GM12878 (cell line): ENCODE results near the gene TSHR. TPM values are rescaled to one million over a fixed set of nuclear protein-coding genes. Genes with fewer than 3 reads are reported as not detected.

Experiments used
- ATAC-seq: fragments of 200-7000 bp; cut with Tn5 transposase; 3 replicates; pipeline ENCODE4 v1.9.1; 2020; ENCODE audit warnings: mild to moderate bottlenecking, moderate library complexity
- BruUV-seq: library from RNA; stranded (reverse); fragments of 400-500 nt; replicated peaks from 2 replicates; lab custom pipeline; 2021; lab: Mats Ljungman, UMichigan
- CTCF ChIA-PET: fragments of 300-600 bp; sonication (Branson Sonifier 250); formaldehyde crosslinking; extraction: SDS; loops from one replicate; lab custom pipeline; 2021; ENCODE audit warnings: inconsistent platforms; lab: Yijun Ruan, JAX
- POLR2A ChIA-PET: fragments of 350-600 bp; formaldehyde crosslinking; extraction: SDS; loops from one replicate; lab custom pipeline; 2021; ENCODE audit warnings: inconsistent platforms; lab: Charles Lee
- RAD21 ChIA-PET: fragments of 300-600 bp; sonication (Branson Sonifier 250); formaldehyde crosslinking; loops from one replicate; lab custom pipeline; 2023; ENCODE audit warnings: antibody characterized with exemption; ENCODE audit not compliant: unreplicated experiment; lab: Charles Lee
- SMC1A ChIA-PET: fragments of 300-600 bp; sonication (Branson Sonifier 250); formaldehyde crosslinking; loops from one replicate; lab custom pipeline; 2023; ENCODE audit not compliant: unreplicated experiment, uncharacterized antibody; lab: Charles Lee
- DNase-seq: peaks from one replicate; pipeline ENCODE4 v3.0.0-alpha.2; 2011; ENCODE audit warnings: low read depth, low spot score
- FAIRE-seq: peaks from 3 replicates; lab custom pipeline; 2011; peaks lifted over from hg19 to GRCh38; lab: Jason Lieb, UNC
- H2AFZ ChIP-seq: 2 replicates; pipeline ENCODE4 v1.6.0; 2011; ENCODE audit warnings: low read depth, low read length, control low read depth; ENCODE audit not compliant: control insufficient read depth
- H3K27ac ChIP-seq: 2 replicates; pipeline ENCODE4 v1.5.1; 2011; ENCODE audit warnings: control low read depth; ENCODE audit not compliant: control insufficient read depth, insufficient read depth
- H3K27me3 ChIP-seq, 2 experiments: replicated peaks in 1 of 2; 2 replicates each; pipeline versions ENCODE4 v1.6.0 to v1.6.1; 2011; ENCODE audit warnings: low read length in 1 of 2; ENCODE audit not compliant: control insufficient read depth in 2 of 2, insufficient read depth in 2 of 2
- H3K36me3 ChIP-seq, 2 experiments: 2 replicates each; pipeline ENCODE4 v1.5.1; 2011; ENCODE audit warnings: low read length in 1 of 2; ENCODE audit not compliant: control insufficient read depth in 2 of 2, insufficient read depth in 2 of 2
- H3K4me1 ChIP-seq: 2 replicates; pipeline ENCODE4 v1.6.1; 2011; ENCODE audit warnings: mild to moderate bottlenecking, low read length, moderate library complexity, mixed read lengths; ENCODE audit not compliant: control insufficient read depth, insufficient read depth
- H3K4me2 ChIP-seq: 2 replicates; pipeline ENCODE4 v1.6.0; 2011; ENCODE audit warnings: control low read depth; ENCODE audit not compliant: control insufficient read depth, insufficient read depth
- H3K4me3 ChIP-seq: fragments of 200-600 bp; sonication (generic); 2 replicates; pipeline ENCODE4 v1.5.1; 2016
- H3K79me2 ChIP-seq: 2 replicates; pipeline ENCODE4 v1.6.0; 2011; ENCODE audit warnings: low read length; ENCODE audit not compliant: control insufficient read depth, insufficient read depth
- H3K9ac ChIP-seq: 2 replicates; pipeline ENCODE4 v1.8.0; 2011; ENCODE audit warnings: low read length, control low read depth, mixed read lengths; ENCODE audit not compliant: control insufficient read depth, insufficient read depth
- H3K9me3 ChIP-seq: replicated peaks from 3 replicates; pipeline ENCODE4 v1.5.1; 2011; ENCODE audit warnings: mild to moderate bottlenecking, low read length; ENCODE audit not compliant: control insufficient read depth, insufficient read depth
- H4K20me1 ChIP-seq: 2 replicates; pipeline ENCODE4 v1.6.0; 2011; ENCODE audit not compliant: control insufficient read depth, insufficient read depth
- HSF1 ChIP-seq: fragments of 150-350 bp; IDR thresholded peaks from 2 replicates; pipeline ENCODE4 v1.6.1; 2014; ENCODE audit warnings: mild to moderate bottlenecking, low read depth, low read length
- NR2F1 ChIP-seq: fragments of 450-650 bp; conservative IDR thresholded peaks from 2 replicates; pipeline ENCODE4 v1.6.1; 2017; ENCODE audit warnings: mild to moderate bottlenecking
- SUPT20H ChIP-seq: IDR thresholded peaks from 2 replicates; pipeline ENCODE4 v1.6.1; 2011; ENCODE audit warnings: low read depth, mild to moderate bottlenecking, low read length, moderate library complexity, borderline replicate concordance; ENCODE audit not compliant: control insufficient read depth
- WGBS: methylation state at CpG from one replicate; pipeline ENCODE4 v1.1.6; 2016; ENCODE audit warnings: low lambda C conversion rate; ENCODE audit not compliant: insufficient replicate concordance, insufficient coverage; ENCODE audit errors: missing lambda C conversion rate; 5-methylcytosine and 5-hydroxymethylcytosine counted together
- in situ Hi-C: fragments of 300-500 bp; cut with MboI; formaldehyde crosslinking; loops from 9 replicates; pipeline ENCODE4 v1.14.3; 2018; ENCODE audit warnings: mixed read lengths
- intact Hi-C: fragments of 100-400 bp; cut with micrococcal nuclease; formaldehyde crosslinking; loops from one replicate; pipeline ENCODE4 v1.14.2; 2022; ENCODE audit not compliant: unreplicated experiment
- polyA plus RNA-seq, 11 experiments: library from polyadenylated mRNA; depleted of rRNA in 4 of 11; unstranded in 6 of 11; stranded (reverse) in 5 of 11; fragments of >200 nt; fragmentation: Nextera tagmentation in 4 of 11; fragmentation: Illumina TruSeq in 1 of 11; extraction: Ambion mirVana in 4 of 11; extraction: Trizol in 1 of 11; gene quantifications; 1 replicate in 1 of 11; 2 replicates in 10 of 11; pipeline versions ENCODE4 v1.2.1 to v1.2.3, GENCODE V29; 2011 to 2016; ENCODE audit warnings: inconsistent platforms in 2 of 11, missing spikeins in 2 of 11, low read depth in 1 of 11
- total RNA-seq, 4 experiments: library from RNA; depleted of rRNA in 3 of 4; stranded (reverse); fragments of >200 nt in 3 of 4; fragmentation: Illumina TruSeq in 1 of 4; extraction: Trizol in 1 of 4; gene quantifications; 2 replicates each; pipeline versions ENCODE4 v1.2.1 to v1.2.3, GENCODE V29; 2013 to 2021
- TF ChIP-seq, protein P1 (sequence below): fragments of 450-650 bp; IDR thresholded peaks from 2 replicates; pipeline ENCODE4 v1.6.1; 2016; ENCODE audit warnings: mild to moderate bottlenecking

TSHR gene
- total and polyA plus RNA-seq, 10 of the 15 experiments (the other 5 are each of a cell fraction or from before 2014, with no cell fraction given) = 0.06 to 0.31 TPM; not detected in 8

DNA sequence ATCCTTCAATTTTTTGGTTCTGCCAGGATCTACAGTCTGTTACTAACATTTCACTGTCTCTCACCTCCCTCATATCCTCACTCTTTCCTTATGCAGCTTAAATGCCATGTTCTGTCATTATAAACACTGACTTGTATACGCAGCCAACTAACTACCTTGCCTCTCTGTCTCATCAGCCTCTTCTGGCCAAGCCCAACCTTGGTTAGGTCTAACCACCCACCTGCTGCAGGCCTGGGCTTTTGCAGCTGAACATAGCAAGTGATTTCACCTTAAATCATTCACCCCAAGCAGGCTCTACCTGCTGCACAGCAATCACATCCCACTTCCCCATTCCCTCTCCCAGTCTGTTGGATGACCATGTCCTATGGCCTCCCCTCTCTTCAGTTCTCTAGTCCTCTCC lies 173.8 kb downstream of the TSHR start (continued):
- no peak for TF ChIP-seq NR2F1

DNA sequence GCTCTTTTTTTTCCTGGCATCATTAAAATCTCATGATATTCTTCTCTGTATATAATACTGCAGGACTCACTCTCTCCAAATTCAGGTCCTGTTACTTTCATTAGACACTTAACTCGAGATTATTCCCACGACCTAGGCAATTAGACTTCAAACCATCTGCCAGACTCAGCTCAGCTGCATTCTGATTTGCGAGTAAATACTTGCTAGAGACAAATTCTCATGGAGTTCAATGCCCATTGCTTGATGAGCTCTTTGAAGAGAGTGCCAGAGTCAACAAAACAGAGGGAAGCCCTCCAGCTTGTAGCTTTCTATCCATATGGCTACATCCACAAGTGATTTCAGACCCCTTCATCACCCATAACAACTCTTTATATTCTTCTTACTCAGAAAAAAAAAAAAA lies 177.0 kb downstream of the TSHR start:
- ChIA-PET POLR2A (no interaction called here), RAD21 (no interaction called here), CTCF (interaction anchor here (1.6 to 1.9 kb wide), 2 partner anchors 31 to 136 kb away, joined by 4 to 5 read pairs; no protein-coding TSS in a partner anchor), SMC1A (no interaction called here)
- Histone ChIP-seq H2AFZ (no peak overlapping the region), H3K4me1 (no peaks in the 10 kb centered on the region), H3K36me3 (no peaks in the 10 kb centered on the region), H3K79me2 (no peaks in the 10 kb centered on the region), H3K9me3 (no peaks in the 10 kb centered on the region), H3K4me2 (no peak overlapping the region), H4K20me1 (no peaks in the 10 kb centered on the region), H3K27me3 (no peaks in the 10 kb centered on the region), H3K4me3 (no peak overlapping the region), H3K27ac (no peak overlapping the region), H3K9ac (no peak overlapping the region)
- TF ChIP-seq, protein P1, sequence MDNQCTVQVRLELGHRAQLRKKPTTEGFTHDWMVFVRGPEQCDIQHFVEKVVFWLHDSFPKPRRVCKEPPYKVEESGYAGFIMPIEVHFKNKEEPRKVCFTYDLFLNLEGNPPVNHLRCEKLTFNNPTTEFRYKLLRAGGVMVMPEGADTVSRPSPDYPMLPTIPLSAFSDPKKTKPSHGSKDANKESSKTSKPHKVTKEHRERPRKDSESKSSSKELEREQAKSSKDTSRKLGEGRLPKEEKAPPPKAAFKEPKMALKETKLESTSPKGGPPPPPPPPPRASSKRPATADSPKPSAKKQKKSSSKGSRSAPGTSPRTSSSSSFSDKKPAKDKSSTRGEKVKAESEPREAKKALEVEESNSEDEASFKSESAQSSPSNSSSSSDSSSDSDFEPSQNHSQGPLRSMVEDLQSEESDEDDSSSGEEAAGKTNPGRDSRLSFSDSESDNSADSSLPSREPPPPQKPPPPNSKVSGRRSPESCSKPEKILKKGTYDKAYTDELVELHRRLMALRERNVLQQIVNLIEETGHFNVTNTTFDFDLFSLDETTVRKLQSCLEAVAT = no peak
- TF ChIP-seq SUPT20H = no peak
- in situ Hi-C loops = no loop called here
- FAIRE-seq (no peak), ATAC-seq (no peak), DNase-seq (no peak)
- no TSS peak for BruUV-seq
- WGBS = 13% methylated on average over 3 of the region's 3 CpGs
- intact Hi-C loops = no loop called here

DNA sequence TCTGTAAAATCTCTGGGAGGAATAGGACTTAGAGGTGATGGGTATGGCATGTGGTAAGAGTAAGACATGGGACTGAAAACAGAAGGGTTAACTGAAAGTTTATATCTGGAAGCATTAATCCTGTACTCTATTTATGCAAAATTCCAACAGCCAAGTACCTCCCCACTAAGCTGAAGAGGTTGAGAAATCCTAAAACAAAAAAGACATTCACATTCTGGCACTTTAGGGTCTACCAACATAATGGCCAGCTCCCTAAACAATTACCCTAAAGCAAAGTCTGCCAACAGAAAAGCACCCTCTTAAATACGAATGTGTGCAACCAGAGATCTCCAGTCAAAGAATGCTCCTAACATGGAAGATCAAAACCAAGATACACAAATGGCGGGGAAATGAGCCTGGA lies 178.0 kb downstream of the TSHR start:
- RAD21 ChIA-PET = no interaction called here
- H3K4me2 ChIP-seq = no peak overlapping the region
- H3K36me3 ChIP-seq = no peaks in the 10 kb centered on the region
- POLR2A ChIA-PET = no interaction called here
- no peak overlapping the region for H3K9ac ChIP-seq
- DNase-seq (no peak), FAIRE-seq (no peak), ATAC-seq (no peak)
- H4K20me1 ChIP-seq = no peaks in the 10 kb centered on the region
- H2AFZ ChIP-seq = no peak overlapping the region
- BruUV-seq = no TSS peak
- H3K79me2 ChIP-seq = no peaks in the 10 kb centered on the region
- no peaks in the 10 kb centered on the region for H3K9me3 ChIP-seq
- H3K27ac ChIP-seq = no peak overlapping the region
- TF ChIP-seq HSF1 = no peak
- CTCF ChIA-PET = interaction anchor here (0.9 to 1.9 kb wide), 3 partner anchors 31 to 137 kb away, joined by 3 to 5 read pairs (median 4); no protein-coding TSS in a partner anchor
- in situ Hi-C loops = no loop called here
- SMC1A ChIA-PET = interaction anchor here (0.9 to 2.3 kb wide), 2 partner anchors 8 to 12 kb away, joined by 4 to 6 read pairs; no protein-coding TSS in a partner anchor
- 29% methylated on average over 2 of the region's 2 CpGs for WGBS
- no peak overlapping the region for H3K4me3 ChIP-seq
- no peaks in the 10 kb centered on the region for H3K27me3 ChIP-seq
- H3K4me1 ChIP-seq = no peaks in the 10 kb centered on the region
- intact Hi-C loops = no loop called here
